ENCODE measurements around the gene CCR2.
"Not testable (repeated sequence)": the region's sequence is repeated elsewhere in the genome, so short reads cannot be mapped to it uniquely, and the experiment has no call there.

The CCR2 gene

DNA sequence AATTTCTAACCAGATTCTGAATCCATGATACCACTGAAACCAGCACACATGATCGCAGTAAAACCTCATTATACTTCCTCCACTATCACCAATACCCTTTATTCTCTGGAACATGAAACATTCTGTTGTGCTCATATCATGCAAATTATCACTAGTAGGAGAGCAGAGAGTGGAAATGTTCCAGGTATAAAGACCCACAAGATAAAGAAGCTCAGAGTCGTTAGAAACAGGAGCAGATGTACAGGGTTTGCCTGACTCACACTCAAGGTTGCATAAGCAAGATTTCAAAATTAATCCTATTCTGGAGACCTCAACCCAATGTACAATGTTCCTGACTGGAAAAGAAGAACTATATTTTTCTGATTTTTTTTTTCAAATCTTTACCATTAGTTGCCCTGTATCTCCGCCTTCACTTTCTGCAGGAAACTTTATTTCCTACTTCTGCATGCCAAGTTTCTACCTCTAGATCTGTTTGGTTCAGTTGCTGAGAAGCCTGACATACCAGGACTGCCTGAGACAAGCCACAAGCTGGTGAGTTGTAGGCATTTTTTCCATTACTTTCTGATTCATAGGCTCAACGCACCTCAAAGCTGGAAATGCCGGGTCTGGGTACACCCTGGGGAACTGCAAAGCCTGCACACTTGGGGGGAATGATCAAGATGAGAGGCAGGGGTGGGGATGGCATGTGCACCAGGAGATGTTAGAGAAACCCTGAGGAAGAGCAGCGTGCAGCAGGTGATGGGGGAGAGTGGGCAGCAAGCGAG lies at the start of gene CCR2:
Gene CCR2 (plus strand): TSS at position 465 of the 764 bp plus-strand sequence. CDS start 3,417 bp downstream, outside the sequence.
- no peak for DNase-seq
- in situ Hi-C loops (cut with HindIII; ENCODE audit: low pct_ligation_motif_present, low pct_unique_long_range_greater_than_20kb, low sequenced_read_pairs) = no loop called here

DNA sequence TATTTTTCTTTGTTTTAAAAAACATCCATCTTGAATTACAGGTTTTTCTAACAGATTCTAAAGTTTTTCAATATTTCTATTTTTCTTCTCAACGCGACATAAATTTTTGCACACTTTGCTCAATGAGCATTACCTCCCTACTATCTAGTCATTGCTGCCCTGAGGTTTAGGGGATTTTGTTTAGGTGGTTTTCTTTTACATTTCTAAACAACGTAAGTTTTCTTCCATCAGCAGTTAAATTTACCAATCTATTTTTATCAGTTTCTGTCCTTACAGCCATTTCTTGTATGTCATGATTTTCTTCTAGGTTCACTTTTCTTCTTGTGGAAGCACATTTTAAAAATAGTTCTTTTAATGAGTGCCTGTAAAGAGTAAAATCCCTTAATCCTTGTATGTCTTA lies 49.2 kb upstream of the CCR2 start:
- in situ Hi-C loops (cut with HindIII; ENCODE audit: low pct_ligation_motif_present, low pct_unique_long_range_greater_than_20kb, low sequenced_read_pairs) = no loop called here
- no peak for DNase-seq

DNA sequence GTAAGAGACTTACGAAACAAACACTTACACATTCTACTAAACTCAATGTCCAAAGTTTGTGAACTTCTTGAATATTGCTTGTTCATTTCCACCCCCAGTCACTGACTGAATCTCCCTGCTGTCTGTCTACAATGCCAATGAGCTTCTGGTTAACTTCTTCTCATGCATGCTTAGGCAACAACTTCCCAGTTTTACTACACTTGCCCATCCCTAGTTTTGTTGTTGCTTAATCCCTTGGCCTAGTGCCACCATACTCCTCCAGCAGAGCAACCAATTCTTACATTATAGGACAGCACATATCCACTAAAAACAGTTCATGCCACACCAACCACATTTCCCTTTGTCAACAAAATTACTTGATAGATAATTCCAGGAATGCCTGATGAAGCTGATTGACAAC lies 40.9 kb upstream of the CCR2 start:
- no peak for DNase-seq
- in situ Hi-C loops (cut with HindIII; ENCODE audit: low pct_ligation_motif_present, low pct_unique_long_range_greater_than_20kb, low sequenced_read_pairs) = no loop called here

DNA sequence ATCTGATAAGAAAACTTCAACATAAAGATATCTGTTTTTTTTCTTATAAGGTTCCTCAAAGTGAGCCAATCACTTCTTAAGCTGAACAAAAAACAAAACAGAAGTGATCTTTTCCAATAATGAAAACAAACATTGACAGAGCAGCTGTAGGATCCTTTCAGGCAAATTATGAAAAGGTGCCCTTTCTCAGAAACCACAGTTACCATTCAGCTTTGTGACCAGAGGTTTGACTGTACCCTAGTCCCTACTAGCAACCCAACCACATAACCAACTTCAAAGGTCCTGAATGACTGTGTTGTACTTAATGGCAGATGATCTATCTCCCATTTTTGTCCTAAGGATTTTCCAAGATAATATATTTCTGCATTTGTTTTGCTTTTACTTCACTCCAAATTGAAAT lies 39.4 kb upstream of the CCR2 start:
- no peak for DNase-seq
- in situ Hi-C loops (cut with HindIII; ENCODE audit: low pct_ligation_motif_present, low pct_unique_long_range_greater_than_20kb, low sequenced_read_pairs) = no loop called here

DNA sequence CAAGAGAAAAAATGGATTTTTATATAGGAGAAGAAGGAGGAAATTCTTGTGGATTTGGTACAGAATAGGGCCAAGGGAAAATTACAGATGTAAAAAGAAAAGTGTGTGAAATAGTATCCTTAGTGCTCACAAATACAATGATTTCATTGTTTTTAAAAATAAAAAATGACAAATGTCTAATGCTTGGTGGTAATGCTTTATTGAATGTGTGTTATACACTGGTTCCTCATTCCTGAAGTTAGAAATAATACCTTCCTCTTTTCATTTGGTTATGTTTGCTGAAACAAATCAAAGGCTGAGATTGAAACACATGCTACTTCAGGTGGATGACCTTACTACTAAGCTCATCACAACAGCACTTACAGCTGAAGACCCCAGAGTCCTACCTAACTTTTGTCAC lies 37.7 kb upstream of the CCR2 start:
- in situ Hi-C loops (cut with HindIII; ENCODE audit: low pct_ligation_motif_present, low pct_unique_long_range_greater_than_20kb, low sequenced_read_pairs) = no loop called here
- no peak for DNase-seq

DNA sequence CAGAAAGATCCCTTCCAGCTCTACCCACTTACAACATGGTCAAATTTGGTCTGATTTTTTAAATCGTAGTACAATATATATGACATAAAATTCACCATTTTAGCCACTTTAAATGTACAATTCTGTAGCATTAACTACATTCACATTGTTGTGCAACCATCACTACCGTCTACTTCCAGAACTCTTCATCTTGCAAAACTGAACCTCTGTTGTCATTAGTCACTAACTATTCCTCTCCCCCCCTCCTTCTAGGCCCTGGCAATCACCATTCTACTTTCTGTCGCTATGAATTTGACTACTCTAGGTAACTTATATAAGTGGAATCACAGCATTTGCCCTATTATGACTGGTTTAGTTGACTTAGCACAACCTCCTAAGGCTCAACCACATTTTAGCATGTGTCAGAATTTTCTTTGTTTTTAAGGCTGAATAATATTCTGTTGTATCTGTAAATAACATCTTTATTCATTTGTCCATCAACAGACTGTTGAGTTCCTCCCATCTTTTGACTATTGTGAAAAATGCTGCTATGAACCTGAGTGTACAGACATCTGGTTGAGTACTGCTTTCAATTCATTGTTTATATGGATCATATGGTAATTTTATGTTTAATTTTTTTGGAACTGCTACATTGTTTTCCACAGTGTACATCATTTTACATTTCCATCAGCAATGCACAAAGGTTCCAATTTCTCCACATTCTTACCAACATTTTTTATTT lies 35.5 kb upstream of the CCR2 start:
- DNase-seq = no peak
- in situ Hi-C loops (cut with HindIII; ENCODE audit: low pct_ligation_motif_present, low pct_unique_long_range_greater_than_20kb, low sequenced_read_pairs) = no loop called here

DNA sequence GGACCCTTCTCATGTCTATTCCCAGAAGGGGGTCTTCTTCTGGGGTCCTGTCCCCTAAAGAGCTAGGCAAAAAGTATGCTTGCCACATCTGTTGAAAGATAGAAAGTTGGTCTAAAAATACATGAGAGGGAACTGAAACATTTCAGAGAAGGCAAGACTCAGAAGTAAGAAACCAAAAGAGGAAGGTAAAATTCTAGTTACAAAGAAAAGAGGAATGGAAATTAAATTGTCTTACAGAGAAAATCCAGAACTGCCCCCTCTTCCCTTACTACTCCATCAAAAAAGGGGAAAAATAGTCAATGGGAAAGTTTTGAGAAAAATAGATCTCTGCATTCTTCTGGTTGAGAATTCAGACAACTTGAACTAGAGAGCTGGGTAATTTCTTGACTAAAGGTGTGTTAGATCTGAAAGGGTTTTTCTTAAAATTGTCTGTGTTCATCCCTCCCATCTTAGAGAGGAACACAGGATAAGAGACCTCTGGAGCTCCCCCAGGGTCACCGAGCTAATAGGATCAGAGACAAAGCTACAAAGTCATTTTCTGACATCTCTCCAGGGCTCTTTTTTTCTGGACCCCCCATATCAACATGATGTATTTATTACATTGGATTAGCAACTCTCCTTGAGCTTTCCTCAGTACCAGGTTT lies 32.3 kb upstream of the CCR2 start:
- DNase-seq = no peak
- in situ Hi-C loops (cut with HindIII; ENCODE audit: low pct_ligation_motif_present, low pct_unique_long_range_greater_than_20kb, low sequenced_read_pairs) = no loop called here

DNA sequence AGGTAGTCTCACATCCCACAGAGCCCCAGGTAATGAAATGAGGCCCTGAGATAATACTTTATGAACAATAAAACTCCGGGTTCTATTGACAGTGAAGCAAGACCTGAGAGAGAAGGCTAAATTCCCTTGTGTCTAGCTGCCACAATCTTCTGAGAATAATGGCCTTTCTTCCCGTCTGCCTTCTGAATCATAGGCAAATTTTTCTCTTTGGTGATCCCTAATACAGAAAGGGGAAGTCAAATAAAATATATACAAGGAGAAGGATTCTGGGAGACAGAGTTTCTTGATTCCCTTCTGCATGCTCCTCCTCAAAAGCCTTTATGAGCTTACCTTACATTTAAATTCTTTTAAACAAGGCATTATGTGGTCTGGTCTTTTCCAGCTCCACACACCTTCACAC lies 29.9 kb upstream of the CCR2 start:
- in situ Hi-C loops (cut with HindIII; ENCODE audit: low pct_ligation_motif_present, low pct_unique_long_range_greater_than_20kb, low sequenced_read_pairs) = no loop called here
- DNase-seq = no peak

DNA sequence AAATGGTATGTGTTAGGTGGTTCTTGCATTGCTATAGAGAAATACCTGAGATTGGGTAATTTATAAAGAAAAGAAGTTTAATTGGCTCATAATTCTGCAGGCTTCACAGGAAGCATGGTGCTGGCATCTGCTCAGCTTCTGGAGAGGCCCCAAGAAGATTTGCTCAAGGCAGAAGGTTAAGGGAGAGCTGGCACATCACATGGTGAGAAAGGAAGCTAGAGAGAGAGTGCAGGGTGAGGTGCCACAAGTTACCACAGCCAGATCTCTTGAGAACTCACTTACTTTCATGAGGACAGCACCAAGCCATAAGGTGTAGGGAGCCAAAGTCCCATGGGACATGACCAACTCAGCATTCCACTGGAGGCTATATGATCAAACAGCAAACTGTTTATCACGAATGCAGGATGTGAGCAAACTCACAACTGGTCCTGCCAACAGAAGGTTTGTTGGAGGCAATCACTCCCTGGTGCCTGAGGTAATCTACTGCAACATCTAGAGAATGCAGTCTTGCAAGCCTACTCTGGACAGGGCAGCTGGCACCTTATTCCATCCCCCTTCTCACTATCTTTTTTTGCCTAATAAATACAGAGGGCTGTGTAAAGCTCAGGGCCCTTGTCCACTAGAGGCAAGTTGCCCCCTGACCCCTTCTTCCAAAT lies 28.1 kb upstream of the CCR2 start:
- DNase-seq = no peak
- in situ Hi-C loops (cut with HindIII; ENCODE audit: low pct_ligation_motif_present, low pct_unique_long_range_greater_than_20kb, low sequenced_read_pairs) = no loop called here

DNA sequence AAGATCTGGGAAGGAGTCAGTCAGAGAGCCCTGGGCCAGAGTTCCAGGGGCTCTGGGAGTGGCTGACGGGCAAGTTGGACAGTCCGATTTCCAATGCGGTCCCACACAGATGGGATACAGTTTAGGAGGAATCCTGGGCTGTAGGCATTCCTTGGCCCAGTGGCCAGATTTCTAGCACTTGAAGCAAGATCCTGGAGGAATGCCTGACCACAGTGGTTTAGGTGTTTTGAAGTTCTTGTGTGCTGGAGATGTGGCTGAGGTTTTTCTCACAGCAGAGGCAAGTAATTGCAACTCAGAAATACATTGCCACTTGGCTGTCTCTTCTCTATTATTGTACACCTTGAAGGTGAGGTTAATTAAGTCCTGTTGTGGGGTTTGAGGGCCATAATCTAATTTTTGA lies 23.2 kb upstream of the CCR2 start:
- DNase-seq; in situ Hi-C loops (cut with HindIII; ENCODE audit: low pct_ligation_motif_present, low pct_unique_long_range_greater_than_20kb, low sequenced_read_pairs): not testable (repeated sequence)

DNA sequence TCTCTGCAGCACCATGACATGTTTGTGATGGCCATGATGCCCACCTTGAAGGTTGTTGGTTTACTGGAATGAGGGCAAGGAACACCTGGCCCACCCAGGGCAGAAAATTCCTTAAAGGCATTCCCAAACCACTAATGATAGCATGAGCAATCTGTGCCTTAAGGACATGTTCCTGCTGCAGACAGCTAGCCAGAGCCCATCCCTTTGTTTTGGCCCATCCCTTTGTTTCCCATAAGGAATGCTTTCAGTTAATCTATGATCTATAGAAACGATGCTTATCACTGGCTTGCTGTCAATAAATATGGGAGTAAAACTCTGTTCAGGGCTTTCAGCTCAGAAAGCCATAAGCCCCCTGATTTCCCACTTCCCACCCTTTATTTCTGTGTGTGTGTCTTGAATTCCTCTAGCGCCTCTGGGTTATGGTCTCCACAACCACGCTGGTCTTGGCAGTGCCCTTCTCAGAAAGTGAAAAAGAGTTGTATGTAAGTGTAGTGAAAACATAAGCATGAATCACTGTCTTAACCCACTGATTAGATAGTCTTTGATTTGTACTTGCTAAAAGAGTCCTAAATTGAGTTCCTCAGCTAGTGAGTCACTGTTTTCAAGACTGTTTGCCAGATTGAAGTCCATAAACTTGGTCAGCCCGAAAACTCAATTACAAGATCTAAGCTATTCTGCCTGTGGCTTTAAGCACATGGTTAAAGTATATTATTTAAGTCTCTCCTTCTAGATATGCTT lies 19.0 kb upstream of the CCR2 start:
- no peak for DNase-seq
- in situ Hi-C loops (cut with HindIII; ENCODE audit: low pct_ligation_motif_present, low pct_unique_long_range_greater_than_20kb, low sequenced_read_pairs) = no loop called here

DNA sequence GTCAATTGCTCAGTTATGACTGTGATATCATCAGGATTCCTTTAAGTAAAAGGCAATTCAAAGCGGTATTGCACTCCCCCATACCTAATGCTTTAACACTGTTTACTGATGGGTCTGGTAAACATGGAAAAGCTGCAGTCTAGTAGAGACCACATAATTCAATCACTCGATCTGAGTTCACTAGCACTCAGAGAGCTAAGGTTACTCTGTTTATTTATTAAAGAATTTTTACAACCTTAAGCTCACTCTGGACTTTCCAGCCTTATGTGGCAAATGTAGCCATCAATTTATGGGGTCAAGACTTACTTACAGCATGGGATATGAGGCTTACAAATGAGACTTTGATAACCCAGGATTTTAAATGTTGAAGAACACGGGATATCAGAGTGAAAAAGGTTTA lies 18.4 kb upstream of the CCR2 start:
- in situ Hi-C loops (cut with HindIII; ENCODE audit: low pct_ligation_motif_present, low pct_unique_long_range_greater_than_20kb, low sequenced_read_pairs) = no loop called here
- no peak for DNase-seq

DNA sequence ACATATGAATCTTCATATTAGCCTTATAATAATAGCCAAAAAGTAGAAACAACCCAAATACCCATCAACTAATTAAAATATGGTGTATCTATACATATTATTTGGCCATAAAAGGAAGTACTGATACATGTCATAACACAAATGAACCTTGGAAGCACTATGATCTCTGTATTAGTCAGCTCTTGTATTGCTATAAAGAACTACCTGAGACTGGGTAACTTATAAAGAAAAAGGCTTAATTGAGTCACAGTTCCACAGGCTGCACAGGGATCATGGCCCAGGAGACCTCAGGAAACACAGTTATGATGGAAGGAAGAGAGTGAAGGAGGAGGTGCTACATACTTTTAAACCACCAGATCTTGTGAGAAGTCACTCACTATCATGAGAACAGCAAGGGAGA lies 16.0 kb upstream of the CCR2 start:
- in situ Hi-C loops (cut with HindIII; ENCODE audit: low pct_ligation_motif_present, low pct_unique_long_range_greater_than_20kb, low sequenced_read_pairs) = no loop called here
- DNase-seq = no peak

DNA sequence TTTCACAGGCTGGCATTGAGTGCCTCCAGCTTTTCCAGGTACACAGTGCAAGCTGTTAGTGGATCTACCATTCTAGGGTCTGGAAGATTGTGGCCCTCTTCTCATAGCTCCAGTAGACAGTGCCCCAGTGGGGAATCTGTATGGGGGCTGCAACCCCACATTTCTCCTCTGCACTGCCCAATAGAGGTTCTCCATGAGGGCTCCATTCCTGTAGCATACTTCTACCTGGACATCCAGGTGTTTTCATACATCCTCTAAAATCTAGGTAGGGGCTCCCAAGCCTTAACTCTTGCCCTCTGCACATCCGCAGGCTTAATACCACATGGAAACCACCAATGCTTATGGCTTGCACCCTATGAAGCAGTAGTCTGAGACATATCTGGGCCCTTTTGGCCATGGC lies 15.1 kb upstream of the CCR2 start:
- DNase-seq = no peak
- in situ Hi-C loops (cut with HindIII; ENCODE audit: low pct_ligation_motif_present, low pct_unique_long_range_greater_than_20kb, low sequenced_read_pairs) = no loop called here

DNA sequence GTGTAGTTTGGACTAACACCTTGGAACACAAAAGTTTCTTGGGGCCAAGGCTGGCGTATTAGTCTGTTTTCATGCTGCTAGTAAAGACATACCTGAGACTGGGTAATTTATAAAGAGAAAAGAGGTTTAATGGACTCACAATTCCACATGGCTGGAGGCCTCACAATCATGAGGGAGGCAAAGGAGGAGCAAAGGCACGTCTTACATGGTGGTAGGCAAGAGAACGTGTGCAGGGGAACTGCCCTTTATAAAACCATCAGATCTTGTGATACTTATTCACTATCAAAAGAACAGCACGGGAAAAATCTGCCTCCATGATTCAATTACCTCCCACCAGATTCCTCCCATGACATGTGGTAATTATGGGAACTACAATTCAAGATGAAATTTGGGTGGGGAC lies 9.4 kb upstream of the CCR2 start:
- in situ Hi-C loops (cut with HindIII; ENCODE audit: low pct_ligation_motif_present, low pct_unique_long_range_greater_than_20kb, low sequenced_read_pairs) = no loop called here
- no peak for DNase-seq

DNA sequence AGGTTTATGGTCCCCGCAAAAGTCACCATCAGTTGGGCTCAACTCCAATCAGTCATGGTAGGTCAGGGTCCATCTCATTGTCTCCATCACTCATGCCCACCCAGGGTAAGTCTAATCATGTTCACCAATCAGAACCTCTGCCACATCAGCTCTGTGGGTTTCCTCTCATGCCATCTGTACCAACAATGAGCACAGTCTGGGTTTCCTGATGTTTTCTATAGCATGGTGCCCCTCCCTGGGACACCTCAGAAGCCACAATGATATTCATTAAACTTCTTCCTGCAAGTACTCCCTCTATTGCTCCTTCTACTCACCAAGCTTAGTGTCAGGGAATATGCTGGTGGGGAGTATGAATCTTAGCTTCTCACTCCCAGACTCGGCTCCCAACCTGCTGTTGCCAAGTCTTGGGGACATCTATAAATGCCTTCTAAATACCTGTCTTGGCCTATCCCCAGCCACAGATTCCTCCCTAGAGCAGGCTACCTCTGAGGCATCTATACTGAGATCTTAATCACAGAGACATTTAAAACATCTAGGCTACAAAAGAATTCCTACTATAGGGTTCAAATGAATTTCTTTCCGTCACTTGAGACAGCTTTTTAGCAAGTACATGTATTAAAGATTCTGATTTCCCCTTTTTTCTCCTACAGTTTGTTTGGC lies 5.0 kb upstream of the CCR2 start:
- in situ Hi-C loops (cut with HindIII; ENCODE audit: low pct_ligation_motif_present, low pct_unique_long_range_greater_than_20kb, low sequenced_read_pairs) = no loop called here
- DNase-seq = no peak

DNA sequence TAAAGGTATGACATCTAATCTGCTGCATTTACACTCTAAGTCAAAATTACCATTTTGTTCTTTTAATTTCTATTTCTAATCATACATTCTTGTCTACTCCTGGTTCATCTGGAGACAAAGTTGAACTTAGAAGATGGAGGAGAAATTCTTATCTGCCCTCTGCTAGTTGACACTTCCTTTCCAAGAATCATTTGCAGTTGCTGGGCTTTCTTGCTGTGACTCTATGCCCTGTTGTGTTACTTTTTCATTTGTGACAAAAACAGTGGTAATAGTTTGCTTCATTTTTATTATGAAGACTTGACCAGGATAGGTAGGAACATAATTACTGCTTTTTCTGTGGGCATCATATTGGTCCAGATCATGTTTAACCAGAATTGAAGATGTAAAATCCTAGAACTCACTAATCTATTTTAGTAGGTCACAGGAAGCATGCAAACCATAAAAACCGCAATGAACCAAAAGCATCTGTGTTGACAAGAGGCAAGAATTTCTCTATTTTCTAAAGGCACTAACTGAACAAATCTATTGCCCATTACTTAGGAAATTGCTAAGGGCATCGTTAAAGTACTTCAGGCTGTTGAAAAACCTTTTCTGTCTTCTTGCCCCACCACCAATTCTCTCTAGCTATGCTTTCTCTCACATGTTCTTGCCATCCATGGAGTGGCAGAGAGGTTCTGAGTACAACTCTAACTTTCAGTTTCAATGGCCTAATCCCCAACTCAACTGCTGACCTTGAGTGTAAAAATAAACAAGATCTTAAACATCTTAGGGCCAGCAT lies 4.2 kb upstream of the CCR2 start:
- no peak for DNase-seq
- in situ Hi-C loops (cut with HindIII; ENCODE audit: low pct_ligation_motif_present, low pct_unique_long_range_greater_than_20kb, low sequenced_read_pairs) = no loop called here

DNA sequence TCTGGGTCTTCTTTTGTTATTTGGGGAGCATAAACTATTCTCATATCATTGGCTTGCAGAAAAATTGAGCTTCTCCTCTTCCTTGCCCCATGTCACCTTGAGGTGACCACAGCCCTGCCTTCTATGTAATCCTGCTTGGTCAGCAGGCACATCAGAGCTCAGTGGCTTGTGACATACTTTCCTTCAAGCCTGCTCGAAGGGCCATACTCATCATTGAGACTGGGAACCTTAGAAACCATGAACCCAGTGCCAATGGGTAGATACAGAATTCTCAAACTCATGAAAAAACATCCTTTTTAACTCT lies 3.7 kb upstream of the CCR2 start:
- in situ Hi-C loops (cut with HindIII; ENCODE audit: low pct_ligation_motif_present, low pct_unique_long_range_greater_than_20kb, low sequenced_read_pairs) = no loop called here
- no peak for DNase-seq

All from ACHN (cell line).